Fibroblast of lung (primary cell): ENCODE results near the gene ZNF132.

Experiments
- CTCF ChIP-seq, 2 donors: IDR thresholded peaks in 1 of 2; conservative IDR thresholded peaks in 1 of 2; 1 replicate in 1 of 2; 2 replicates in 1 of 2; pipeline ENCODE4 v1.5.1; 2011 to 2012; ENCODE audit warnings: low read length in 2 of 2, control low read depth in 1 of 2, inconsistent platforms in 1 of 2, low read depth in 1 of 2, mild to moderate bottlenecking in 1 of 2
- EZH2 ChIP-seq: IDR thresholded peaks from 2 replicates; pipeline ENCODE4 v1.5.1; 2012; ENCODE audit warnings: low read length, control low read depth, mild to moderate bottlenecking; ENCODE audit errors: missing control alignments

DNA sequence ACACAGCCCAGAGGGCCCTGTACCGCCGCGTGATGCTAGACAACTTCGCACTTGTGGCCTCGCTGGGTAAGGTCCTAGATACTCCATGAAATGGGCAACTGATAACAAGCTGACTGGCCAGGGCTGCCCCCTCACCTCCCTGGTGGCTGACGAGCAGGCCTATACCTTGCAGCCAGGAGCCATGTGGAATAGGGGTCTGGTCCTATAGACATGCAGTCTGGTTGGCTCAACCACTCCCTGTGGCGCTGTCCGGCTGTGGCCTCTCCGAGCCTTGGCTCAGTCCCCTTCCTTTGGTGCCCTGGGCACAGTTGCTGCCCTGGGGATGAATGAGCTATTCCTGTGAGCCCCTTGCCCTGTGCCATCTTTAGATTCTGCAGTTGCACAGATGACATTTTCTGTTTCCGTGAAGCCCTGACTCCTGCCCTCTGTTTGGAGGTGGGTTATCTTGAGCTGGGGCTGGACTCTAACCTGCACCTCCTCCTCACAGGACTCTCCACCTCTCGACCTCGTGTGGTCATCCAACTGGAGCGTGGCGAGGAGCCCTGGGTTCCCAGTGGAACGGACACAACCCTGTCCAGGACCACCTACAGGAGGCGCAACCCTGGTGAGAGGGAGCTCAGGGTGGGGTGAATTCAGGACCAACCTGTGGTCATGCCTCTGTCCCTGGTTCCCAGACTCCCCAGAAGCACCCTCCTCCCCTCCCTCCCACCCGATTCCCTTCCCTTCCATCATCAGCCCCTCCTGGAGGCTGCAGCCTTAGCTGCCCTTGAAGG is 29.5 kb upstream of the ZNF132 start:
- no peak for TF ChIP-seq CTCF (conservative IDR thresholded peaks at IDR 0.05 in 1 of 2, IDR thresholded peaks at IDR 0.05 in 1 of 2; ENCODE audit: low read depth in 1 of 2, low read length in 2 of 2)
- no peak for TF ChIP-seq EZH2
